K562 (cell line): Measurements from ENCODE around the gene EGLN3. TPM values are rescaled to one million over a fixed set of nuclear protein-coding genes. Genes with fewer than 3 reads are reported as not detected.
"Not testable (repeated sequence)": the region's sequence is repeated elsewhere in the genome, so short reads cannot be mapped to it uniquely, and the experiment has no call there.

Experiments used
- ATAC-seq: fragments of 200-7000 bp; cut with Tn5 transposase; 3 replicates; pipeline ENCODE4 v1.9.1; 2020; ENCODE audit warnings: moderate library complexity
- BruUV-seq: library from RNA; stranded (reverse); fragments of 400-500 nt; replicated peaks from 2 replicates; lab custom pipeline; 2021; lab: Mats Ljungman, UMichigan
- CTCF ChIA-PET: fragments of 300-600 bp; formaldehyde crosslinking; extraction: SDS; loops from one replicate; lab custom pipeline; 2021; ENCODE audit warnings: low intra/inter-chr PET ratio; lab: Yijun Ruan, JAX
- POLR2A ChIA-PET: fragments of 300-600, 350-650 bp; sonication (Branson Sonifier 250); formaldehyde crosslinking; extraction: SDS; loops from one replicate; lab custom pipeline; 2021; ENCODE audit warnings: antibody characterized with exemption, inconsistent platforms; lab: Yijun Ruan, JAX
- DNase-seq, 4 experiments: peaks; one replicate each; pipeline versions ENCODE4 v3.0.0 to v3.0.0-alpha.2; 2011 to 2018; ENCODE audit warnings: low spot score in 3 of 4, mixed read lengths in 3 of 4; ENCODE audit errors: extremely low read depth in 1 of 4
- FAIRE-seq: peaks from 2 replicates; lab custom pipeline; 2011; peaks lifted over from hg19 to GRCh38; lab: Jason Lieb, UNC
- H2AFZ ChIP-seq: 2 replicates; pipeline ENCODE4 v1.6.0; 2011; ENCODE audit warnings: low read depth, low read length, control low read depth, inconsistent platforms
- H3K27ac ChIP-seq: fragments of 200-600 bp; 3 replicates; pipeline ENCODE4 v1.8.0; 2011; ENCODE audit warnings: low read depth, mild to moderate bottlenecking, control low read depth, inconsistent platforms, low read length, moderate library complexity, mixed read lengths; ENCODE audit errors: extremely low read depth
- H3K27me3 ChIP-seq, 2 experiments: fragments of 300-600 bp in 1 of 2; 2 replicates in 1 of 2; 3 replicates in 1 of 2; pipeline versions ENCODE4 v1.6.0 to v1.8.0; 2011; ENCODE audit warnings: inconsistent platforms in 2 of 2, low read length in 2 of 2, mild to moderate bottlenecking in 1 of 2, mixed read lengths in 1 of 2, moderate library complexity in 1 of 2; ENCODE audit not compliant: control insufficient read depth in 2 of 2, insufficient read depth in 2 of 2
- H3K36me3 ChIP-seq: fragments of 300-600 bp; 3 replicates; pipeline ENCODE4 v1.8.0; 2011; ENCODE audit warnings: mild to moderate bottlenecking, low read length, inconsistent platforms; ENCODE audit not compliant: control insufficient read depth, insufficient read depth
- H3K4me1 ChIP-seq, 2 experiments: fragments of 200-600 bp in 1 of 2; replicated peaks in 1 of 2; 2 replicates in 1 of 2; 3 replicates in 1 of 2; pipeline versions ENCODE4 v1.5.1 to v1.8.0; 2011; ENCODE audit warnings: inconsistent platforms in 2 of 2, low read length in 2 of 2, mild to moderate bottlenecking in 1 of 2, mixed read lengths in 1 of 2, moderate library complexity in 1 of 2; ENCODE audit not compliant: control insufficient read depth in 2 of 2, insufficient read depth in 2 of 2
- H3K4me2 ChIP-seq: 2 replicates; pipeline ENCODE4 v1.6.1; 2011; ENCODE audit warnings: low read length, control low read depth, inconsistent platforms, mixed read lengths; ENCODE audit not compliant: insufficient read depth
- H3K4me3 ChIP-seq: fragments of 200-600 bp; sonication (generic), shearing (Covaris generic); 2 replicates; pipeline ENCODE4 v1.5.1; 2016; ENCODE audit warnings: control low read depth, inconsistent platforms
- H3K79me2 ChIP-seq: fragments of 200-600 bp; 3 replicates; pipeline ENCODE4 v1.8.0; 2011; ENCODE audit warnings: low read length, inconsistent platforms; ENCODE audit not compliant: control insufficient read depth, insufficient read depth
- H3K9ac ChIP-seq, 2 experiments: 2 replicates each; pipeline versions ENCODE4 v1.6.0 to v1.6.1; 2011; ENCODE audit warnings: low read depth in 2 of 2, low read length in 2 of 2, control low read depth in 1 of 2, inconsistent platforms in 1 of 2, mild to moderate bottlenecking in 1 of 2, mixed read lengths in 1 of 2; ENCODE audit not compliant: insufficient read depth in 1 of 2
- H3K9me1 ChIP-seq: one replicate; pipeline ENCODE4 v1.6.0; 2011; ENCODE audit warnings: inconsistent platforms, mild to moderate bottlenecking, low read length, moderate library complexity; ENCODE audit not compliant: control insufficient read depth, insufficient read depth
- H3K9me3 ChIP-seq: replicated peaks from 2 replicates; pipeline ENCODE4 v1.5.1; 2011; ENCODE audit warnings: low read depth, low read length, inconsistent platforms; ENCODE audit not compliant: control insufficient read depth, insufficient read depth
- H4K20me1 ChIP-seq: replicated peaks from 2 replicates; pipeline ENCODE4 v1.6.1; 2011; ENCODE audit warnings: low read length, inconsistent platforms, mixed read lengths; ENCODE audit not compliant: control insufficient read depth, insufficient read depth
- BCOR ChIP-seq: fragments of 450-650 bp; IDR thresholded peaks from 2 replicates; pipeline ENCODE4 v1.6.1; 2016
- HDAC6 ChIP-seq: IDR thresholded peaks from 2 replicates; pipeline ENCODE4 v1.6.1; 2012; ENCODE audit warnings: low read depth, mild to moderate bottlenecking, control low read depth, inconsistent platforms, low read length, moderate library complexity
- KDM1A ChIP-seq, 2 experiments: fragments of 450-650 bp; IDR thresholded peaks; 2 replicates each; pipeline ENCODE4 v1.6.1; 2016; ENCODE audit warnings: mild to moderate bottlenecking in 2 of 2
- MEIS2 ChIP-seq: fragments of 450-650 bp; IDR thresholded peaks from 2 replicates; pipeline ENCODE4 v1.6.1; 2014; ENCODE audit warnings: mild to moderate bottlenecking; ENCODE audit not compliant: partially characterized antibody
- RBM25 ChIP-seq: fragments of 200-400 bp; formaldehyde crosslinking; IDR thresholded peaks from 2 replicates; pipeline ENCODE4 v1.6.1; 2018; ENCODE audit warnings: low read length, low read depth, moderate library complexity; ENCODE audit not compliant: severe bottlenecking
- TRIM24 ChIP-seq, 2 experiments: fragments of 450-650 bp; IDR thresholded peaks; 2 replicates each; pipeline ENCODE4 v1.6.1; 2016
- TRIM28 ChIP-seq: fragments of 450-650 bp; IDR thresholded peaks from 2 replicates; pipeline ENCODE4 v1.6.1; 2017
- WGBS: fragments of 100-300 bp; shearing (Covaris generic); methylation state at CpG from one replicate; pipeline ENCODE4 v1.1.6; 2016; ENCODE audit warnings: low coverage, mixed read lengths; ENCODE audit not compliant: insufficient coverage; ENCODE audit errors: missing lambda C conversion rate; 5-methylcytosine and 5-hydroxymethylcytosine counted together
- in situ Hi-C: fragments of 300-500 bp; cut with MboI; formaldehyde crosslinking; loops from 4 replicates; pipeline ENCODE4 v1.15.0; 2018; ENCODE audit warnings: inconsistent platforms, mixed read lengths
- intact Hi-C: fragments of 100-400 bp; cut with micrococcal nuclease; formaldehyde crosslinking; loops from 2 replicates; pipeline ENCODE4 v1.14.2; 2022
- polyA plus RNA-seq, 8 experiments: library from polyadenylated mRNA; depleted of rRNA in 4 of 8; stranded (reverse) in 5 of 8; unstranded in 3 of 8; fragments of >200 nt; fragmentation: Nextera tagmentation in 2 of 8; fragmentation: Illumina TruSeq in 1 of 8; extraction: Ambion mirVana in 2 of 8; extraction: Trizol in 1 of 8; gene quantifications; 2 replicates each; pipeline versions ENCODE4 v1.2.1 to v1.2.3, GENCODE V29; 2011 to 2014; ENCODE audit warnings: inconsistent platforms in 1 of 8, missing spikeins in 1 of 8
- total RNA-seq, 7 experiments: library from RNA; depleted of rRNA in 6 of 7; stranded (reverse); fragments of >200 nt in 6 of 7; fragmentation: Illumina TruSeq in 2 of 7; extraction: Trizol in 2 of 7; gene quantifications; 2 replicates each; pipeline versions ENCODE4 v1.2.1 to v1.2.3, GENCODE V29; 2011 to 2021; ENCODE audit warnings: low replicate concordance in 1 of 7

The EGLN3 gene
- total and polyA plus RNA-seq, 9 of the 15 experiments (the other 6 are each of a cell fraction or from before 2014, with no cell fraction given), result 2.5 to 87.6 (median 5.8) TPM

- H4K20me1 ChIP-seq, H3K9me1 ChIP-seq, ATAC-seq, H3K36me3 ChIP-seq, H2AFZ ChIP-seq, POLR2A ChIA-PET, H3K4me3 ChIP-seq, H3K4me2 ChIP-seq, H3K9me3 ChIP-seq, H3K27me3 ChIP-seq, FAIRE-seq, CTCF ChIA-PET, H3K9ac ChIP-seq, DNase-seq, H3K27ac ChIP-seq, BruUV-seq, intact Hi-C loops, H3K79me2 ChIP-seq: not testable (repeated sequence)
- TF ChIP-seq KDM1A (IDR thresholded peaks at IDR 0.05) (peak in 1 of 2 experiments; percentile 45; a peak in 2 of 4 replicates), RBM25 (peak; percentile 63), BCOR (peak; percentile 74), TRIM24 (IDR thresholded peaks at IDR 0.05) (peak in 1 of 2 experiments; percentile 36; a peak in 1 of 4 replicates), TRIM28 (peak; percentile 70; the same call in 1 of the 2 replicates)
- WGBS, result 100% methylated on average over 1 of the region's 1 CpG
- H3K4me1 ChIP-seq, result peaks cover 8 to 28% of the 10 kb centered on the region in 2 experiments; a peak in 4 of 5 replicates
- in situ Hi-C loops, result loop anchor here (10.0 kb wide), 1 partner anchor 255 kb away; no protein-coding TSS in a partner anchor
Observed at GRCh38 chr14:33969846-33970245, 19.0 kb upstream of the EGLN3 start.

DNA sequence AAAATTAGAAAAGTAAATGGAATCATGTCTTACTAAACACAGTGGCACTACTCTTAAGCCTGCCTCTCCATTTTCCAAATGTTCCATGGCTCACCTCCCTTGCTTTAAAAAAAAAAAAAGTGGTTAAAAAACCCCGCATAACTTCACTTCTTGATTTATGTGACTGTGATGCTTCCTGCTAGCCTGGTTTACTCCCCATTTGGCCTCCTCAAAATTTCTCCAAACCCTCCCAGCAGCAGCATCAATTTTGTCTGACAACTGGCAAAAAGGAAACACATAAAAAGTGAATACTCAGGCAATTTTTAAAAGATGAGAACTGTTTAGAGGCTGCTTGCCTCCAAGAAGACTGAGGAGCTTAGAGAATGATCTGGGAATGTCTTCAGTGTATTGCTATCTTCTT is 17.8 kb upstream of the EGLN3 start:
- in situ Hi-C loops (loop anchor here (10.0 kb wide), 1 partner anchor 256 kb away; no protein-coding TSS in a partner anchor), intact Hi-C loops (no loop called here)
- Histone ChIP-seq H3K79me2 (no peaks in the 10 kb centered on the region), H3K4me2 (no peak overlapping the region), H3K4me1 (peaks cover 8 to 38% of the 10 kb centered on the region in 2 experiments; a peak in 4 of 5 replicates), H3K9me3 (no peaks in the 10 kb centered on the region), H3K27me3 (no peaks in the 10 kb centered on the region), H3K4me3 (no peak overlapping the region), H3K27ac (0 out of 3 replicates have a peak overlapping the region, but pooled peaks have one; percentile 30), H4K20me1 (no peaks in the 10 kb centered on the region), H3K9me1 (no peaks in the 10 kb centered on the region), H3K9ac (no peak overlapping the region), H3K36me3 (no peaks in the 10 kb centered on the region), H2AFZ (peak overlapping the region; percentile 53)
- ChIA-PET CTCF (interaction anchor here (0.6 kb wide), 1 partner anchor 174 kb away, joined by 3 read pairs; no protein-coding TSS in a partner anchor), POLR2A (interaction anchor here (1.1 kb wide), 1 partner anchor 10 kb away, joined by 4 read pairs; no protein-coding TSS in a partner anchor)
- WGBS, result 0% methylated on average over 1 of the region's 1 CpG
- ATAC-seq, result no peak
- BruUV-seq, result no TSS peak
- TF ChIP-seq MEIS2 (peak; percentile 53), HDAC6 (no peak)
- DNase-seq, result no peak
- FAIRE-seq, result peak; percentile 65
